HG02642 (cell line): ENCODE results near the gene ZFYVE28.

ENCODE experiments used
- ATAC-seq: cut with Tn5 transposase; IDR thresholded peaks from one replicate; pipeline ENCODE4 v1.9.1; 2021; ENCODE audit warnings: mild to moderate bottlenecking; ENCODE audit not compliant: unreplicated experiment, poor library complexity

The ZFYVE28 gene

GRCh38 chr4:2295900-2296442 is 122.5 kb downstream of the ZFYVE28 start:
- ATAC-seq: no peak

DNA sequence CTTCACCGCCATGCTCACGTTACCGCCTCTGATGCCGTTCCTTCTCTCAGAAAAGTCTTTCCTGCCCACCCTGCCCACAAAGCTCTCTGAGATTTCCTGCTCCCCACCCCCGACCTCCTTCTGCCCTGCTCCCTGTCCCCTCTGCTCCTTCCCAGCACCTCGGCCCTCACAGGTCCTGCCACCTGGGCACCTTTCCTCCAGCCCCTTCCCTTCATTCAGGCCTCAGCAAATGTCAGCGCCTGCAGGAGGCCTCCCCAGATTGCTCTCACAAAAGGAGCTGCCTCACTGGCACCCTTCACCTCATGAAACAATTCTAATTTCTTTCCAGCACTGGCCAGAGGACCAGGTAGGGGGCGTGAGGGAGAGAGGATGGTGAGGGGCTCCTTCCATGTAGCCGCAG is 122.9 kb downstream of the ZFYVE28 start:
- no peak for ATAC-seq

DNA sequence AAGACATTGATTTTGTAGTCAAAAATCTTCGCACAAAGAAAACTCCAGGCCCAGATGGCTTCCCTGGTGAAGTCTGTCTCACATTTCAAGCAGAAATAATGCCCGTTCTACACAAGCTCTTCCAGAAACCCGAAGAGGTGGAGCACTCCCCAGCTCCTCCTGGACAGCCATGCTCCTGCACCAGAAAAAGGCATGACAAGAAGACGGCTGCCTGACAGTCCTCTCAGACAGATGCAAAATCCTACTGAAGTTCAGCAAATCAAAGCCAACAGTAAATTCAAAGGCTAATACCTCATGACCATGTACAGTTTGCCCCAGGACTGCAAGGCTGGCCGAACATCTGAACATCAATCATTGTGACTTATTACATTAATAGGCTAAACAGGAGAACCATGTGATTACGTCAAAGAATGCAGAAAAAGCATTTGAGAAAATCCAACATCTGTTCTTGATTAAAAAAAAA is 125.8 kb downstream of the ZFYVE28 start:
- no peak for ATAC-seq

GRCh38 chr4:2291705-2292645 is 126.5 kb downstream of the ZFYVE28 start:
- no peak for ATAC-seq

GRCh38 chr4:2290974-2291704 is 127.3 kb downstream of the ZFYVE28 start:
- ATAC-seq: no peak

DNA sequence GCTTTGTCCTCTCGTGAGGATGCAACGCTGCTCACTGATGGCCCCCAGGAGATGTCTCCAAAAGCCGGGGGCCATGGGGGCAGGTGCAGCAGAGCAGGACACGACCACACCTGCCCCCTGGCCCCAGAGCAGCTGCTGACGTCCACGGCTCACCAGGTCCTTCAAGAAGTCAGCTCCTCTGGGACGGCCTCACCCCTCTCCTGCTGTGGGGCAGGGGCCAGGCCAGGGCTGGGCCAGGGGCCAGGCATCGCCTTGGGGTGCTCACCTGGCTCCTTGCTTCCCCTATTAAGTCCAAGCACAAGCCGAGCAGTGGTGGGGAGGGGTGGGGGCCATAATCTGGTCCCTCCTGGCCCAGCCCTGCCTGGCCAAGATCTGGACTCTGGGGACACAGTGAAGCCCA is 128.0 kb downstream of the ZFYVE28 start:
- no peak for ATAC-seq

- ATAC-seq: no peak
Observed at GRCh38 chr4:2289955-2290333, 128.5 kb downstream of the ZFYVE28 start.

DNA sequence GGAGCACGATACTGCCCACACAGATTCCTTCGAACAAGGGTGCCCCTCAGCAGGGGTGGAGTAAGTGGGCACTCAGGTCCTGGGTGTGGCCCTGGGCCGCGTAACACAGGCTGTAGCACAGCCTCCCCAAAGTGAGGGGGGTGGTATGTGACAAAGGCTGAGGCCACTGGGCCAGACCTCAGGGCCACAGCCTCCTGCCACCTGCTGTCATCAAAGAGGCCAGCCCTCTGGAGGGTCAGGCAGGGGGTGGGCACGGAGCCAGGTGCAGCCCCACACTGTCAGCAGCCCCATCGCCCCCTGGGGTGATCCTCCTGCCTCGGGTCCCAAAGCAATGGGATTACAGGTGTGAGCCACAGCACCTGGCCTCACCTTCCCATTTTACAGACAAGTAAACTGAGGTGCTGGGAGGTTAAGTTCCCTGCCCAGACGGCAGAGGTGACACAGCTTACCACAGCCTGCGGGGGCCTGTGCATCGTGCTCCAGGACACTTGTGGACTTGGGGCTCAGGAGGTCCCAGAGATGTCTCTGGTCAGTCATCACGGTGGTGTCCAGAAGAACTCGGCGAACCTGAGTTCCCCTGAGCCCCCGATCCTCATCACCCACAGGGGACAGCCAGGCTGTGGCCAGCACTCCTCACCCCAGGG is 129.0 kb downstream of the ZFYVE28 start:
- no peak for ATAC-seq

GRCh38 chr4:2288051-2288541 is 130.3 kb downstream of the ZFYVE28 start:
- no peak for ATAC-seq

GRCh38 chr4:2287594-2287915 is 130.9 kb downstream of the ZFYVE28 start:
- ATAC-seq: no peak

- ATAC-seq: no peak
Observed at GRCh38 chr4:2286904-2287593, 131.4 kb downstream of the ZFYVE28 start.

GRCh38 chr4:2285613-2286381 is 132.6 kb downstream of the ZFYVE28 start:
- ATAC-seq: no peak

GRCh38 chr4:2284934-2285612 is 133.4 kb downstream of the ZFYVE28 start:
- ATAC-seq: no peak

DNA sequence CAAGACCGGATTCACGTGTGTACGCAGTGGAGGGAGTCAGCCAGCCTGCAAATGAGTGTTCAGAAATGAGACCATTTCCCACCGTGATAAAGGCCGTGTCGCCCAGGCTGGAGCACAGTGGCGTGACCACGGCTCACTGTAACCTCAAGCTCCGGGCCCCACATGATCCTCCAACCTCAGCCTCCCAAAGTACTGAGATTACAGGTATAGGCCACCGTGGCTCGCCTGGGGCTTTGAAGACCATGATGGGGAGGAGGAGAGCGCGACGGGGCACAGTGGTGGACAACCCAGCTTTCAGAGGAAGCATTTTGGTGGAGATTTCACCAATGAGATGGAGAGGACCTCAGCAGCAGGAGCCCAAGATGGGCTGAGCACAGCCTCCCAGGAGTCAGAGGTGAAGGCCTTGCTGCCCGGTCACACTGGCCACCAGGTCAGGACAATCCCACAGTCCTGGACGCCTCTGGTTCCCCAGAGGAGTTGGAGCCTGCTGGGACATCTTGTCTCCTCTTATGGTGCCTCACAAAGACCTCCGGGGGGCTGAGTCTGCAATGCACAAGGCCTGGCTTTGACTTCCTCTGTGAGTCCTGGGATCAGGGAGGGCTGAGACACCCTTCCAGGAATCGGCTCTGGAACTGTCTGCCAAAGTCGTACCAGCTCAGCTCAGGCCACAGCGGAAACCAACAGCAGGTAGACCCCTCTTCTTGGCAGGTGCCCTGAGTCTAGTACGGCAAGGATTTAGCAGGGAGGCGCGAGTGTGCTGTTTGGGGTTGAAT is 134.1 kb downstream of the ZFYVE28 start:
- ATAC-seq: no peak

- ATAC-seq: no peak
Observed at GRCh38 chr4:2283199-2283711, 135.2 kb downstream of the ZFYVE28 start.

DNA sequence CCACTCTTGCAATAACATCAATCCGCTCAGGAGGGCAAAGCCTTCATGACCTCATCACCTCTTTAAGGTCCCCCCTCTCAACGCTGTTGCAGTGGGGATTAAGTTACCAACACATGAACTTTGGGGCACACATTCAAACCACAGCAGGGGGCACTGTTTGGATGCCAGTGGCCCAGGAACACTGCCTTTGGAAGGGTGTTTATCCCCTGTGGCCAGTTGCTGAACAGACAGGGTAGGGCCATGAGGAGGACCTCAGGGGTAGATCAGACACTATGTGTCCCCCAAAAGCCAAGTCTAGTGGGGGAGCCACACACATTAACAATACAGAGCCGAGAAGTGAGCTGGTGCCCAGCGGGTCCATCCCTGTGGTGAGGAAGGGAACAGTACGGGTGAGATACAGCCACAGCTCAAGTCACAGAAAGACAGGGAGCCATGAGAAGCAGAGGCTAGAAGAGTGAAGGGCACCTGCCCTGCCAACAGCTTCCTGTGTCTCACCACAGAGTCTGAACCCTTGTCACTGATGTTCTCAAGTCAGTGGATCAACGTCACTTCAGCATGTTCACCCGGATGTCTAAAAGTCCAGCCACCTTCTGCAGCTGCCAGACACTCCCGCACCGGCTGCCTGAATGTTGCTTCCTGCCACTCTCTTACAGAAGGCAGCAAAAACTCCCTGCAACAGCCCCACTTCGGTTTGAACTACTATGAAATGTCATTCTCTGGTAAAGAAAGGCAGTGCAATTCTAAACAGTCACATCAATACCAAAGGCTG is 136.7 kb downstream of the ZFYVE28 start:
- no peak for ATAC-seq
